HG03378 (cell line): ENCODE results near the gene C5orf15.

Source experiments
- ATAC-seq: cut with Tn5 transposase; IDR thresholded peaks from one replicate; pipeline ENCODE4 v1.9.1; 2021; ENCODE audit warnings: mild to moderate bottlenecking, moderate library complexity; ENCODE audit not compliant: unreplicated experiment

C5orf15 gene

DNA sequence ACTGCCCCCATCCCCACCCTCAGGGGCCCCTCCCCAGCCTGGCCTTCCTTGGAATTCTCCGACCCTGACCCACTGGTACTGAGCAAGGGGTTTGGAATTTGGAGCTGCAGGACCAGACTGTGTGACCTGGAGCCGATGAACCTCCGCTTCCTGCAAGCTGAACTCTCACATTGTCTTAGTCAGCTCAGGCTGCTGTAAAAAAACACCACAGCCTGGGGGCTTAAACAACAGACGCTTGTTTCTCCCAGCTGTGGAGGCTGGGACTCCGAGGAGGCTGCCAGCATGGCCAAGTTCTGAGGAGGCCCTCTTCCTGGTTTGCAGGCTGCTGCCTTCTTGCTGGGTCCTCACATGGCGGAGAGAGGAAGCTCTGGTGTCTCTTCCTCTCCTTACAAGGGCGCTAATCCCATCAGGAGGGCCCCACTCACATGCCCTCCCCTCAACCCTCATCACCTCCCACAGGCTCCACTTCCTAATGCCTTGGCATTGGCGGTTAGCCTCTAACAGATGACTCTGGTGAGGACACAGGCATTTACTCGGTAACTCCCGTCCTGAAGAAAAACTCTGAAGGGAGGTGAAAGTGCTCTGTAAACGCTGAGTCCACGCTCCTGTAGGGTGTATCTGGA lies 42.4 kb downstream of the C5orf15 start:
- ATAC-seq: no peak

DNA sequence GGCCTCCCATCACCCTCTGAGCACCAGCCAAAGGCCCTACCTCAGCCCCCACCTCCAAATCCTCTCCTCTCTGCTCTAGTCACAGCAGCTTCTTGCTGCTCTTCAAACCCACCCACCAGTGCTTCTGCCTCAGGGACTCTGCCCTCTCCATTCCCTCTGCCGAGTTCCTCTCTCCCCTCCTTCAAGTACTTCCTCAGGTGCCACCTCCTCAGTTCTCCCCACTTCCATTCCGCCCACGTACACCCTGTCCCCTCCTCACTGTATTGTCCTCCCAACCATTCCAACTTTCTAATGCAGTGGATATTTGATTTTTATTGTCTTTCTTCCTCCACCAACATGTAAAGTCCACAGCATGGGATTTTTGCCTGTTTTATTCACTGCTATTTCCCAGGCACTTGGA lies 43.2 kb downstream of the C5orf15 start:
- no peak for ATAC-seq

DNA sequence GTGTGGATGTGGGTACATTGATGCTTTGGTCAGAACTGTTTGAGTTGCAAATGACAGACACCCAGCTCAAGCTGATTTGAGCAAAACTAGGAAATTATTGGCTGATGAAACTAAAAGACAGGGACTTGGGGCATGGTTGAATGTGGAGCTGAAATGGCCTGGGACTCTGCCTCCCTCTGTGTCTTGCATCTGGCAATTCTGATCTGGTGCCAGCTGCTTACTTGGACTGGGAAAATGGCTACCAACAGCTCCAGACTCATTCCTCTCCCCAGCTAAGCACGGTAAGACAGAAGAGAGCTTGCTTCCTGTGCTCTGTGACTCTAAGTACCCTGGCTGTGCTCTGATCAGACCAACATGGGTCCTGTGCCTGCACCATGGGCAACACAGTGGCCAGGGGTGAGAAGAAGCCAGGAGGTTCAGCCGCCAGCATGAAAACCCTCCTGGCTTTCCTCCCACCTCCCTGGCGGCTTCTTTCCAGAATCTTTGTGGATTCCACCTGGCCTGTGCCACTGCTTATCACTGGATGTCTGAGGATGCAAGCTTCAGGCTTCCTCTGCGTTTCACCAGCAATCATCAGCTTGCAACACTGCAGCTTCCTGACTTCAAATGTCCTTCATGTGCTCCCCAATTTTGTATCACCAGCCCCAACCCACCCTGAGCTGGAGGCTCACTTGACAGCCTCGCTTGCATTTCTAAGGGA lies 44.1 kb downstream of the C5orf15 start:
- no peak for ATAC-seq

DNA sequence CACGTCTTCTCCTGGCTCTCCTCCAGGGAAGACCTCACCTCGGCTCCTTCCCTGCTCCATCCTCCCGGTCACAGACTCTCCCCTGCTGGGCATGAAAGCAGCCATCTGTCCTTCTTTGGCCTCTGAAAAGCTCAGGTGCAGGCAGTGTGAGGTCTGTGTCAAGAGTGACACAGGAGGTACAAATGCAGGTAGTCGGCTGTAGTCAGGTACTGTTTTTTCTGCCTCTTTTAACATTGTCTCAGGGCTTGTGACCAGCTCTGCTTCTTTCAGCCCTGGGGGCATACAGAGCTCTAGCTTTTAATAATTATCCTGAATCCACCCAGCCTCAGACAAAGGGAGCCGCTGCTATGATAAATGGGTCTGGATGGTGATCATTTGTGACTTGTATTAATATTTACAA lies 46.4 kb downstream of the C5orf15 start:
- ATAC-seq: no peak

GRCh38 chr5:133921069-133921468 lies 47.4 kb downstream of the C5orf15 start:
- ATAC-seq: no peak

DNA sequence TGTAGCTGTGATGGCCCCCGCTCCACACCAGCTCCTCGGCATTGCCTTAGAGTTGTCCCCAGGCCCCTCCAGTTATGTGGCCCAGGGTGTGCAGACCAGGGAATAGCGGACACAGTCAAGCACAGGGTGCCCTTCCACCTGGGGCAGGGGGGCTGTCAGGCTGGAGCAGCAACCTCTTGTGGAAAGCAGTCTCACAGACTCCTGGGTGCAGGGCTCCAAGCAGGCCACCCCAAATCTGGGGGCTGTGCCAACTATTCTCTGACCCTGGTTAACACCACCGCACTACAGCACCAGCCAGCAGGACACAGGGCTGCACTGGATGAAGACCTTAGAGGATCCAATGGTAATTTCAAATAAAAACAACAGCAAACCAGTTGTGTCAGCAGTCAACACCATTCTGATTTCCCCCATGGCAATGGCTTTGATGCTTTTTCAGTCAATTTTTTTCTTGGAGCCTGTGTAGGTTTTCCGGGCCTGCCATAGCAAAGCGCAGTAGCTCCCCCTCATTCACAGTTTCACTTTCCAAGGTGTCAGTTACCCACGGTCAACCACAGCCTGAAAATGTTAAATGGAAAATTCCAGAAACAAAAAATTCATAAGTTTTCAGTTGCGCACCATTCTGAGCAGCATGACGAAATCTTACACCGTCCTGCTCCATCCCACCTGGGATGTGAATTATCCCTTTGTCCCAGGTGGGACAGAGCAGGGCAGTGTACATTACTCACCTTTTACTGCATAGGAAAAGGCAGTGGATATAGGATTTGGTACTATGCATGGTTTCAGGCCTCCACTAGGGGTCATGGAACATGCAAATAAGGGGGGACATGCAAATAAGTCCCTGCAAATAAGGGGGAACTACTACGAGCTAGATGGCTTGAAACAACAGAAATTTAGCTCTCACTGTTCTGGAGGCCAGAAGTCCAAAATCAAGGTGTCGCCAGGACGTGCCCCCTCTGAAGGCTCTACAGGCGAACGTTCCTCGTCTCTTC lies 49.0 kb downstream of the C5orf15 start:
- ATAC-seq: no peak

GRCh38 chr5:133918731-133919130 lies 49.7 kb downstream of the C5orf15 start:
- ATAC-seq: no peak

- no peak for ATAC-seq
These were observed 50.1 kb downstream of the C5orf15 start for GRCh38 chr5:133918316-133918715.

DNA sequence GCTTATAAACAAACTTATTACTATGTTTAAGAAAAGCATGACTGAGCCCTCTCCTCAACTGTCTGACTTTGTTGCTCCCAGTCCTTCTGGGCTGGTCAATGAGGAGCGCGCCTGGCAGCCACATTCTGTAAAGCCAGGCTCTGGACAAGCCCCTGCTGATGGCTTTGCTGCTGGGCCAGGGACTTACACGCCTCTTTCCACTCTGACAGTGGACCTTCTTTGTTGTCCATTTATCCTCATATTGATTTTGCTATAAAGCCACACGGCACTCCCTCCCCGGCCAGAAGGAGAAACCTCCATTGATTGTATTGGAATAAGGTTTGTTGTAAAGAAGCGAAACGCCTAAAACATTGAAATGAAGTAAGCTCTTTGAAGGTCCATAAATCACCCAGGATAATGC lies 50.6 kb downstream of the C5orf15 start:
- ATAC-seq: no peak

- no peak for ATAC-seq
These were observed 51.5 kb downstream of the C5orf15 start for GRCh38 chr5:133916914-133917313.

DNA sequence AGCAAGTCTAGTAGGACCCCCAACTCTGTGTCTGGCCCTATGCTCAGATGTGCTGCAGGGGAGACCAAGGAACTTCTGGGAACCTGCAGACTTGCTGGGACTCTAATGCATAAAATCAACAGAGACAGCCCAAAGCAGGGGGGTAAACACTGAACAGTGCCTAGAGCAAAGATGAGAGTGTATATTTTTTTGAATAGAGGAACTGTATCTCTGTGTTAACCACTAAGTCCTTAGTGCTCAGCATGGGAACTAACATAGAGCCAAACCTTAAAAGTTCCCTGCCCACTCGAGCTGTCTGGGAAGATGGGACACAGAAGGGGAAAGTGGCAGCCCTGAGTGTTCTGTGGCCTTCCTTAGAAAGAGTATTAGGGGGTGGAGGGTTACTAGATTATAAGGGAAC lies 51.9 kb downstream of the C5orf15 start:
- ATAC-seq: no peak

GRCh38 chr5:133914434-133914833 lies 54.0 kb downstream of the C5orf15 start:
- no peak for ATAC-seq

DNA sequence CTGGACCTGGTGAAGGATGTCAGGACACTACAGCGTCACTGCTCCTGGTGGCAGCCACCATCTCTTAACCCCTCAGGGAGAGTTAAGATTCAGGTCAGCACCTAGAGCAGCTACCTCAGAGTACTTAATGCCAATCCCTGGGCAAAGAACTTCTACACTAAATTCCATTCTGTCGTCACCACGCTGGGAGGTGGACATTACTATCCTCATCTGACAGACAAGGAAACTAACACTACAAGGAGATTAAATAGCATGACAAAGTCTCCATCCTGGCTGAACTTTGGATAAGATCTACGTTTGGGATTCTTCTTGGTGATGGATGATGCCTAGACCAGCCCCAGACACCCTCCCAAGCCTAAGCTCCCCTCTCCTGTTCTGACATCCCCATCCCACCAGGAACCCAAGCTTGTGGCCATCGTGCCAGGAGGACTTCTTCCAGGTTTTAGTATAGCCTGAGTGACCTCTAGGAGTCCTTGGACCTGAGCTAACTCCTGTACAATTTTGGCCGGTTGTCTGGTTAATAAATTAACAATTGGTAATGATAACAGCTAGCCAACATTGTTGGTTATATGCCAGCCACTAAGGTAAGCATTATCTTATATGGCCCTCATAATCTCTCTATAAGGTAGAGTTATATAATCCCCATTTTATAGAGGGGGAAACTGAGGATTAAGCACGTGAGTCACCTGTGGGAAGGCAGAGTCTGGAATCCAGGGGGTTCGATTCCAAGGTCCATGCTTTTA lies 54.8 kb downstream of the C5orf15 start:
- no peak for ATAC-seq

GRCh38 chr5:133912951-133913350 lies 55.5 kb downstream of the C5orf15 start:
- no peak for ATAC-seq

- ATAC-seq: no peak
These were observed 57.9 kb downstream of the C5orf15 start for GRCh38 chr5:133910571-133910970.

DNA sequence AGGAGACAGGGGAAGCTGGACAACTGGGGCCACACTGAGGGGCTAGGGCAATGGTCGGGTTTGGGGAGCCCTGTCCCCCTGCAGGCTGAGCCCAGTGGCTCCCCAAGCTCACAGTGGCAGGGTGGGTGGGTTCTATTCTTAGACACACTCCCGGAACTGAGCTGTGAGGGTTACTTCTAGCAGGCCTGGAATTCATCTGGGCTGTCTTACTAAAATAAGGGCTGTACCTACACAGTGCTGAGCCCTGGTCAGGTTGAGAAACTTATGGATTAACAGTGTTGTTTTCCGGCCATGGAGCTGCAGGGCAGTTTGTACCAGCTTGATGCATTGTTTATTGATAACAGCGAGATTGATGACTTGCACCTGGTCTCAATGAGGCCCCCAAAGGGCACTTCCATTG lies 58.8 kb downstream of the C5orf15 start:
- no peak for ATAC-seq

GRCh38 chr5:133907075-133907474 lies 61.4 kb downstream of the C5orf15 start:
- ATAC-seq: no peak

GRCh38 chr5:133906303-133906702 lies 62.1 kb downstream of the C5orf15 start:
- ATAC-seq: no peak
